ENCODE measurements around the gene DYNC1LI1.

DNA sequence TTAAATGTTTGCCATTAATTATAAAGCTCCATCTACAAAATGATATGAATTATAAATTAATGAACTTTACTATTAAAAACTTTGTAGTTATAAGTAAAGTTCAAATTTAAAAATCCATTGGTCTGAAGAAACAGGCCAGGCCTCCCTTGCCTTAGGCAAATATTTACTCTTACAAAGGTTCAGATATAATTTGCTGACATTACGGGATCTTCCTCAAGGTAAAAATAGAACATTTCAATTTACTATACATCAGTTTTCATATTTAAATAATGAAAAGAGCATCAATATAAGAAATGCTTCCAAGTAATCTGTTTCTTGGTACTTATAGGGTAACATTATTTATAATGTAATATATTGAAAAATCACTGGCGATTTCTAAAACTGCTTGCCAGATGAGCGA, 71.7 kb downstream of the DYNC1LI1 start:
- TF ChIP-seq, protein P1, sequence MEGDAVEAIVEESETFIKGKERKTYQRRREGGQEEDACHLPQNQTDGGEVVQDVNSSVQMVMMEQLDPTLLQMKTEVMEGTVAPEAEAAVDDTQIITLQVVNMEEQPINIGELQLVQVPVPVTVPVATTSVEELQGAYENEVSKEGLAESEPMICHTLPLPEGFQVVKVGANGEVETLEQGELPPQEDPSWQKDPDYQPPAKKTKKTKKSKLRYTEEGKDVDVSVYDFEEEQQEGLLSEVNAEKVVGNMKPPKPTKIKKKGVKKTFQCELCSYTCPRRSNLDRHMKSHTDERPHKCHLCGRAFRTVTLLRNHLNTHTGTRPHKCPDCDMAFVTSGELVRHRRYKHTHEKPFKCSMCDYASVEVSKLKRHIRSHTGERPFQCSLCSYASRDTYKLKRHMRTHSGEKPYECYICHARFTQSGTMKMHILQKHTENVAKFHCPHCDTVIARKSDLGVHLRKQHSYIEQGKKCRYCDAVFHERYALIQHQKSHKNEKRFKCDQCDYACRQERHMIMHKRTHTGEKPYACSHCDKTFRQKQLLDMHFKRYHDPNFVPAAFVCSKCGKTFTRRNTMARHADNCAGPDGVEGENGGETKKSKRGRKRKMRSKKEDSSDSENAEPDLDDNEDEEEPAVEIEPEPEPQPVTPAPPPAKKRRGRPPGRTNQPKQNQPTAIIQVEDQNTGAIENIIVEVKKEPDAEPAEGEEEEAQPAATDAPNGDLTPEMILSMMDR (conservative IDR thresholded peaks at IDR 0.05) = no peak
- no peak for TF ChIP-seq ZFX (IDR thresholded peaks at IDR 0.05)
